GM23248 (cell line): ENCODE measurements around the gene DLG2. TPM values are rescaled to one million over a fixed set of nuclear protein-coding genes. Genes with fewer than 3 reads are reported as not detected.

Experiments
- DNase-seq: peaks from one replicate; pipeline ENCODE4 v3.0.0-alpha.2; 2015
- H2AFZ ChIP-seq: fragments of 200-600 bp; sonication (generic); 2 replicates; pipeline ENCODE4 v1.6.1; 2016; ENCODE audit warnings: antibody characterized with exemption
- H3F3A ChIP-seq: fragments of 200-600 bp; sonication (generic); 2 replicates; pipeline ENCODE4 v1.6.1; 2016; ENCODE audit warnings: mild to moderate bottlenecking, antibody characterized with exemption, mixed run types; ENCODE audit not compliant: insufficient read depth
- H3K27ac ChIP-seq: fragments of 200-600 bp; sonication (generic); 2 replicates; pipeline ENCODE4 v1.5.1; 2016; ENCODE audit warnings: mild to moderate bottlenecking
- H3K27me3 ChIP-seq: fragments of 200-600 bp; sonication (generic); replicated peaks from 2 replicates; pipeline ENCODE4 v1.6.1; 2016; ENCODE audit warnings: mild to moderate bottlenecking; ENCODE audit not compliant: insufficient read depth
- H3K36me3 ChIP-seq: fragments of 200-600 bp; sonication (generic); 2 replicates; pipeline ENCODE4 v1.6.1; 2016; ENCODE audit warnings: low read depth, mild to moderate bottlenecking
- H3K4me1 ChIP-seq: fragments of 200-600 bp; sonication (generic); 2 replicates; pipeline ENCODE4 v1.6.1; 2016; ENCODE audit warnings: mild to moderate bottlenecking; ENCODE audit not compliant: insufficient read depth
- H3K4me2 ChIP-seq: fragments of 200-600 bp; sonication (generic); one replicate; pipeline ENCODE4 v1.6.1; 2016; ENCODE audit warnings: mild to moderate bottlenecking; ENCODE audit not compliant: unreplicated experiment
- H3K4me3 ChIP-seq: fragments of 200-600 bp; sonication (generic); 2 replicates; pipeline ENCODE4 v1.5.1; 2016; ENCODE audit warnings: mild to moderate bottlenecking
- H3K79me2 ChIP-seq: fragments of 200-600 bp; sonication (generic); 2 replicates; pipeline ENCODE4 v1.6.1; 2016; ENCODE audit warnings: mild to moderate bottlenecking; ENCODE audit not compliant: insufficient read depth
- H3K9ac ChIP-seq: fragments of 200-600 bp; sonication (generic); 2 replicates; pipeline ENCODE4 v1.6.1; 2016; ENCODE audit warnings: mild to moderate bottlenecking
- H3K9me2 ChIP-seq: fragments of 200-600 bp; sonication (generic); 2 replicates; pipeline ENCODE4 v1.6.1; 2016; ENCODE audit warnings: mixed run types, mild to moderate bottlenecking, moderate library complexity; ENCODE audit not compliant: insufficient read depth
- H3K9me3 ChIP-seq: fragments of 200-600 bp; sonication (generic); one replicate; pipeline ENCODE4 v1.6.1; 2017; ENCODE audit warnings: low read depth
- H4K20me1 ChIP-seq: fragments of 200-600 bp; sonication (generic); 2 replicates; pipeline ENCODE4 v1.6.0; 2016; ENCODE audit not compliant: insufficient read depth
- EZH2 ChIP-seq: fragments of 200-600 bp; sonication (generic); IDR thresholded peaks from 2 replicates; pipeline ENCODE4 v1.6.1; 2018; ENCODE audit warnings: antibody characterized with exemption, mild to moderate bottlenecking; ENCODE audit not compliant: insufficient read depth, poor library complexity, severe bottlenecking
- EZH2phosphoT487 ChIP-seq: fragments of 200-600 bp; sonication (generic); IDR thresholded peaks from 2 replicates; pipeline ENCODE4 v1.6.1; 2018; ENCODE audit warnings: antibody characterized with exemption, moderate library complexity, mild to moderate bottlenecking, low read depth; ENCODE audit not compliant: insufficient read depth
- WGBS, 2 experiments: methylation state at CpG; one replicate each; pipeline ENCODE4 v1.1.6; 2015 to 2017; ENCODE audit warnings: low lambda C conversion rate in 2 of 2, low coverage in 1 of 2; ENCODE audit errors: missing lambda C conversion rate in 2 of 2; 5-methylcytosine and 5-hydroxymethylcytosine counted together
- in situ Hi-C: fragments of 300-500 bp; cut with MboI; formaldehyde crosslinking; loops from 2 replicates; pipeline ENCODE4 v1.15.0; 2020
- polyA plus RNA-seq: library from polyadenylated mRNA; unstranded; fragments of >200 nt; fragmentation: Nextera tagmentation; extraction: Ambion mirVana; gene quantifications from 2 replicates; pipeline ENCODE4 v1.2.1, GENCODE V29; 2016
- total RNA-seq: library from RNA; depleted of rRNA; stranded (reverse); fragments of >200 nt; shearing (Covaris generic); gene quantifications from 2 replicates; pipeline ENCODE4 v1.2.3, GENCODE V29; 2014

Gene DLG2
- total and polyA plus RNA-seq, 2 experiments from 2014 or later, result 1.1 to 1.7 TPM

DNA sequence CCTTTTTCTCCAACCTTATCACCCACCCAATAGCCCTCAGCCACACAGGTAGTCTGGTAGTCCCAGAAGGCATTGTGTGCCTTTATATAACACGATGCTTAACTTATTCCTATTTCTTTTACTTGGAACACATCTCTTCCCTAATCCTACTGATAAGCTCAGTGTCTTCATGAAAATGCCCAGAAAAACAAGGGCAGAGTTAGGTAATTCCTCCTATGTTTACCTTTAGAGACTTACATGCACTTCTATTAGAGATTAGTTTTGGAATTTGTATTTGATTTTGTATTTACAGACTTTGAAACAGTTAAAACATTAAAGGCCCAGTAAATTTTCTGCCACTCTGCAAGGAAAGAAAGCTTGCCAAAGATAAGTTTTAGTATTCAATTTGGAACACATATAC lies 1703.2 kb downstream of the DLG2 start:
- Histone ChIP-seq H3K4me2 (no peak overlapping the region), H3K4me3 (no peak overlapping the region), H3K36me3 (no peaks in the 10 kb centered on the region), H4K20me1 (no peaks in the 10 kb centered on the region), H3K79me2 (no peaks in the 10 kb centered on the region), H3K9me3 (no peaks in the 10 kb centered on the region), H3K9ac (no peak overlapping the region), H3K27ac (no peak overlapping the region), H3K27me3 (no peaks in the 10 kb centered on the region), H2AFZ (no peak overlapping the region), H3F3A (no peaks in the 10 kb centered on the region), H3K4me1 (no peaks in the 10 kb centered on the region), H3K9me2 (no peaks in the 10 kb centered on the region)
- DNase-seq, result no peak
- in situ Hi-C loops, result no loop called here
- no peak for TF ChIP-seq EZH2
- no peak for TF ChIP-seq EZH2phosphoT487
- WGBS, 2 experiments, result 30 to 54% methylated on average over 1 of the region's 1 CpG

DNA sequence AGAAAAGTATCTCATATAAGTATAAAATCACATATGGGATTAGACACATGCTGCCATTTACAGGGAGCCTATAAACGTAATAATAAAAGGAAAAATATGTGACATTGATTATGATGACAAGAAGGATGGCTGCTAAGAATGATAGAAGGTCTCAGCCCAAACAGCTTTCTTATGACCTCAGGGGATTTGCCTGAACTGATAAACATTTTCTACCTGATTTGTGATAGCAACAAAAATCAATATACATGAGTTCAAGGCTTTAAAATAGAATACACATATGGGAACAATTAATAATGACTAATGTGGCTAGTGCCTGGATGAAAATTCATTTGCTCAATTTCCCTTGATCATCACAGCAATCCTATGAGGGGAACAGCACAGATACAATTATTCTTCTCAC lies 1704.2 kb downstream of the DLG2 start:
- WGBS, 2 experiments, result 0% methylated on average over 1 of the region's 1 CpG
- no peak for DNase-seq

DNA sequence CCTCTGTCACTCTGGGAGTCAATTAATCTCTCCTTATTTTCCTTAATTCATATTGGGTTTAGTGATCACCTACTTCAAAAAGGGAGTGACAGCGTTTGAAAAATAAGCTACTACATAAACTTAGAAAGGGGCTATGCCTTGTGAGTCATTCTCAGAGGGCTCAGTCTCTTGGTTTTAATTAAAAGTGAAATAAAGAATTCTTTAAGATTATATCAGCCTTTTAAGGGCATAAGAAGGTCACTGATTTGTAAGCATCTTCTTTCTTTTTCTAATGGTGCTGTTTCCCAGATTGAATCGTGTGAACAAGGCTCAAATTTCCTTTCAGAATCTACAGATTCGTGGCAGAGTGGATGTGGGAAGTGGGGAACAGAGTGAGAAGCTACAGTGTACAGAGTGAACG lies 1704.8 kb downstream of the DLG2 start:
- no peaks in the 10 kb centered on the region for H3K4me1 ChIP-seq
- H3K9me3 ChIP-seq, result no peaks in the 10 kb centered on the region
- H3K4me3 ChIP-seq, result no peak overlapping the region
- H3K27ac ChIP-seq, result no peak overlapping the region
- no peak overlapping the region for H3K9ac ChIP-seq
- DNase-seq, result no peak
- H2AFZ ChIP-seq, result no peak overlapping the region
- no peaks in the 10 kb centered on the region for H3K79me2 ChIP-seq
- H3K9me2 ChIP-seq, result no peaks in the 10 kb centered on the region
- H3K36me3 ChIP-seq, result no peaks in the 10 kb centered on the region
- no peak overlapping the region for H3K4me2 ChIP-seq
- H3K27me3 ChIP-seq, result no peaks in the 10 kb centered on the region
- H3F3A ChIP-seq, result no peaks in the 10 kb centered on the region
- 17 to 21% methylated on average over 4 of the region's 4 CpGs for WGBS, 2 experiments
- H4K20me1 ChIP-seq, result no peaks in the 10 kb centered on the region
- TF ChIP-seq EZH2 (no peak), EZH2phosphoT487 (no peak)
- in situ Hi-C loops, result no loop called here

More for the DNA sequence above, 1704.2 kb downstream of the DLG2 start:
- Histone ChIP-seq H3K27ac (no peak overlapping the region), H3K9ac (no peak overlapping the region), H3K4me3 (no peak overlapping the region), H3K79me2 (no peaks in the 10 kb centered on the region), H3K4me2 (no peak overlapping the region), H3F3A (no peaks in the 10 kb centered on the region), H4K20me1 (no peaks in the 10 kb centered on the region), H3K27me3 (no peaks in the 10 kb centered on the region), H3K36me3 (no peaks in the 10 kb centered on the region), H3K9me2 (no peaks in the 10 kb centered on the region), H3K9me3 (no peaks in the 10 kb centered on the region), H2AFZ (no peak overlapping the region), H3K4me1 (no peaks in the 10 kb centered on the region)
- TF ChIP-seq EZH2phosphoT487 (no peak), EZH2 (no peak)
- in situ Hi-C loops, result no loop called here

DNA sequence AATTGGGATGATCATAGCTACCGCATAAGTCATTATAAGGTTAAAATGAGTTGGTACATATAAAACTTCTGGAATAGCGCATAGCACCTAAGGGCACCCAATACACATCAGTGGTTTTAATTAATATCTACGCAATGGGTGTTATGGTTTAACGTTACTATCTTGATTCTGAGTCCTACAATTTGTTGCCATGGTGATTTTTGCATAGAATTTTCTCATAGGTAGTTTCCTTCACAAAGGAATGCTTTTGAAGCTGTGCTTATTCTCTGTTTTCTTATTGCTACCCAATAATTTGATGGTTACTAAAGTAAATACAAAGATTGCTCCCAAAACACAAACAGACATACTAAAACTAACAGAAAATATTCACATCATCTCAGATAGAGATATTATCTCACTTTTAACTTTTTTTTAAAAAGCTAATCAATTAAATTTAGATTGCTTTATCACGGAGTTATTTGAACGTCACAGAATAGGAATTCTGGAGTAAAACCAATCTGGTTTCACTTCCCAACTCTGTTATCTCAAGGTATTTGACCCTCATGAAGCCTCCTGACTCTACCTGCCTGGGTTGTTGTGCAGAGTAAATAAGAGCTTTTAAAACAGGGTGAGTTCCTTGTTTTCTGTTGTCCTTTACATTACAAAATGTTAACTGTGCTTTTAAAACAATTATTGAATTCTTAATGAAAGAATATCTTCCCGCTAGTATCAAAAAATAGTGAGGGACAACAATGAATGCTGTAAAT lies 1705.5 kb downstream of the DLG2 start:
- no peaks in the 10 kb centered on the region for H3K36me3 ChIP-seq
- no peaks in the 10 kb centered on the region for H3K27me3 ChIP-seq
- no peak overlapping the region for H3K4me2 ChIP-seq
- no peak for DNase-seq
- no peaks in the 10 kb centered on the region for H3K9me2 ChIP-seq
- no peaks in the 10 kb centered on the region for H3F3A ChIP-seq
- no peak overlapping the region for H2AFZ ChIP-seq
- H3K4me1 ChIP-seq, result no peaks in the 10 kb centered on the region
- no peaks in the 10 kb centered on the region for H3K9me3 ChIP-seq
- in situ Hi-C loops, result no loop called here
- no peak overlapping the region for H3K27ac ChIP-seq
- TF ChIP-seq EZH2, result no peak
- no peak for TF ChIP-seq EZH2phosphoT487
- 72% methylated on average over 7 of the region's 7 CpGs for WGBS, 2 experiments
- H3K9ac ChIP-seq, result no peak overlapping the region
- H4K20me1 ChIP-seq, result no peaks in the 10 kb centered on the region
- no peak overlapping the region for H3K4me3 ChIP-seq
- no peaks in the 10 kb centered on the region for H3K79me2 ChIP-seq
